K562 (cell line): Measurements from ENCODE around the gene CCDC88A. TPM values are rescaled to one million over a fixed set of nuclear protein-coding genes. Genes with fewer than 3 reads are reported as not detected.
A peak's percentile ranks its signal among the peaks of the same experiment; 100 is the strongest.

ENCODE experiments used
- ATAC-seq: fragments of 200-7000 bp; cut with Tn5 transposase; 3 replicates; pipeline ENCODE4 v1.9.1; 2020; ENCODE audit warnings: moderate library complexity
- BruUV-seq: library from RNA; stranded (reverse); fragments of 400-500 nt; replicated peaks from 2 replicates; lab custom pipeline; 2021; lab: Mats Ljungman, UMichigan
- CTCF ChIA-PET: fragments of 300-600 bp; formaldehyde crosslinking; extraction: SDS; loops from one replicate; lab custom pipeline; 2021; ENCODE audit warnings: low intra/inter-chr PET ratio; lab: Yijun Ruan, JAX
- POLR2A ChIA-PET: fragments of 300-600, 350-650 bp; sonication (Branson Sonifier 250); formaldehyde crosslinking; extraction: SDS; loops from one replicate; lab custom pipeline; 2021; ENCODE audit warnings: antibody characterized with exemption, inconsistent platforms; lab: Yijun Ruan, JAX
- DNase-seq, 4 experiments: peaks; one replicate each; pipeline versions ENCODE4 v3.0.0 to v3.0.0-alpha.2; 2011 to 2018; ENCODE audit warnings: low spot score in 3 of 4, mixed read lengths in 3 of 4; ENCODE audit errors: extremely low read depth in 1 of 4
- FAIRE-seq: peaks from 2 replicates; lab custom pipeline; 2011; peaks lifted over from hg19 to GRCh38; lab: Jason Lieb, UNC
- H2AFZ ChIP-seq: 2 replicates; pipeline ENCODE4 v1.6.0; 2011; ENCODE audit warnings: low read depth, low read length, control low read depth, inconsistent platforms
- H3K27ac ChIP-seq: fragments of 200-600 bp; 3 replicates; pipeline ENCODE4 v1.8.0; 2011; ENCODE audit warnings: low read depth, mild to moderate bottlenecking, control low read depth, inconsistent platforms, low read length, moderate library complexity, mixed read lengths; ENCODE audit errors: extremely low read depth
- H3K27me3 ChIP-seq, 2 experiments: fragments of 300-600 bp in 1 of 2; 2 replicates in 1 of 2; 3 replicates in 1 of 2; pipeline versions ENCODE4 v1.6.0 to v1.8.0; 2011; ENCODE audit warnings: inconsistent platforms in 2 of 2, low read length in 2 of 2, mild to moderate bottlenecking in 1 of 2, mixed read lengths in 1 of 2, moderate library complexity in 1 of 2; ENCODE audit not compliant: control insufficient read depth in 2 of 2, insufficient read depth in 2 of 2
- H3K36me3 ChIP-seq: fragments of 300-600 bp; 3 replicates; pipeline ENCODE4 v1.8.0; 2011; ENCODE audit warnings: mild to moderate bottlenecking, low read length, inconsistent platforms; ENCODE audit not compliant: control insufficient read depth, insufficient read depth
- H3K4me1 ChIP-seq, 2 experiments: fragments of 200-600 bp in 1 of 2; replicated peaks in 1 of 2; 2 replicates in 1 of 2; 3 replicates in 1 of 2; pipeline versions ENCODE4 v1.5.1 to v1.8.0; 2011; ENCODE audit warnings: inconsistent platforms in 2 of 2, low read length in 2 of 2, mild to moderate bottlenecking in 1 of 2, mixed read lengths in 1 of 2, moderate library complexity in 1 of 2; ENCODE audit not compliant: control insufficient read depth in 2 of 2, insufficient read depth in 2 of 2
- H3K4me2 ChIP-seq: 2 replicates; pipeline ENCODE4 v1.6.1; 2011; ENCODE audit warnings: low read length, control low read depth, inconsistent platforms, mixed read lengths; ENCODE audit not compliant: insufficient read depth
- H3K4me3 ChIP-seq: fragments of 200-600 bp; sonication (generic), shearing (Covaris generic); 2 replicates; pipeline ENCODE4 v1.5.1; 2016; ENCODE audit warnings: control low read depth, inconsistent platforms
- H3K79me2 ChIP-seq: fragments of 200-600 bp; 3 replicates; pipeline ENCODE4 v1.8.0; 2011; ENCODE audit warnings: low read length, inconsistent platforms; ENCODE audit not compliant: control insufficient read depth, insufficient read depth
- H3K9ac ChIP-seq, 2 experiments: 2 replicates each; pipeline versions ENCODE4 v1.6.0 to v1.6.1; 2011; ENCODE audit warnings: low read depth in 2 of 2, low read length in 2 of 2, control low read depth in 1 of 2, inconsistent platforms in 1 of 2, mild to moderate bottlenecking in 1 of 2, mixed read lengths in 1 of 2; ENCODE audit not compliant: insufficient read depth in 1 of 2
- H3K9me1 ChIP-seq: one replicate; pipeline ENCODE4 v1.6.0; 2011; ENCODE audit warnings: inconsistent platforms, mild to moderate bottlenecking, low read length, moderate library complexity; ENCODE audit not compliant: control insufficient read depth, insufficient read depth
- H3K9me3 ChIP-seq: replicated peaks from 2 replicates; pipeline ENCODE4 v1.5.1; 2011; ENCODE audit warnings: low read depth, low read length, inconsistent platforms; ENCODE audit not compliant: control insufficient read depth, insufficient read depth
- H4K20me1 ChIP-seq: replicated peaks from 2 replicates; pipeline ENCODE4 v1.6.1; 2011; ENCODE audit warnings: low read length, inconsistent platforms, mixed read lengths; ENCODE audit not compliant: control insufficient read depth, insufficient read depth
- CBFA2T2 ChIP-seq: fragments of 450-650 bp; conservative IDR thresholded peaks from 2 replicates; pipeline ENCODE4 v1.6.1; 2017; ENCODE audit warnings: mild to moderate bottlenecking
- CHD4 ChIP-seq: fragments of 200-600 bp; sonication (generic); IDR thresholded peaks from 3 replicates; pipeline ENCODE4 v1.6.1; 2012; ENCODE audit warnings: low read depth, mild to moderate bottlenecking, mixed read lengths, low read length, inconsistent platforms; ENCODE audit not compliant: insufficient read depth, insufficient replicate concordance, poor library complexity, severe bottlenecking
- ETV5 ChIP-seq: sonication (generic); formaldehyde crosslinking; IDR thresholded peaks from 2 replicates; pipeline ENCODE4 v1.4.0; 2020; ENCODE audit warnings: low read depth, mild to moderate bottlenecking, missing genetic modification reagents
- MAFK ChIP-seq: IDR thresholded peaks from 2 replicates; pipeline ENCODE4 v1.6.1; 2011; ENCODE audit warnings: low read length, improper control_type of control experiment
- ZNF589 ChIP-seq: fragments of 200-800 bp; sonication (Bioruptor generic); IDR thresholded peaks from 2 replicates; pipeline ENCODE4 v1.6.1; 2016; ENCODE audit warnings: low read depth, missing genetic modification characterization, missing compliant biosample characterization
- ZNF668 ChIP-seq: fragments of 250-450 bp; sonication (Bioruptor Pico); IDR thresholded peaks from 2 replicates; pipeline ENCODE4 v1.8.0; 2022; ENCODE audit warnings: mild to moderate bottlenecking, inconsistent platforms
- WGBS: fragments of 100-300 bp; shearing (Covaris generic); methylation state at CpG from one replicate; pipeline ENCODE4 v1.1.6; 2016; ENCODE audit warnings: low coverage, mixed read lengths; ENCODE audit not compliant: insufficient coverage; ENCODE audit errors: missing lambda C conversion rate; 5-methylcytosine and 5-hydroxymethylcytosine counted together
- in situ Hi-C: fragments of 300-500 bp; cut with MboI; formaldehyde crosslinking; loops from 4 replicates; pipeline ENCODE4 v1.15.0; 2018; ENCODE audit warnings: inconsistent platforms, mixed read lengths
- intact Hi-C: fragments of 100-400 bp; cut with micrococcal nuclease; formaldehyde crosslinking; loops from 2 replicates; pipeline ENCODE4 v1.14.2; 2022
- polyA plus RNA-seq, 8 experiments: library from polyadenylated mRNA; depleted of rRNA in 4 of 8; stranded (reverse) in 5 of 8; unstranded in 3 of 8; fragments of >200 nt; fragmentation: Nextera tagmentation in 2 of 8; fragmentation: Illumina TruSeq in 1 of 8; extraction: Ambion mirVana in 2 of 8; extraction: Trizol in 1 of 8; gene quantifications; 2 replicates each; pipeline versions ENCODE4 v1.2.1 to v1.2.3, GENCODE V29; 2011 to 2014; ENCODE audit warnings: inconsistent platforms in 1 of 8, missing spikeins in 1 of 8
- total RNA-seq, 7 experiments: library from RNA; depleted of rRNA in 6 of 7; stranded (reverse); fragments of >200 nt in 6 of 7; fragmentation: Illumina TruSeq in 2 of 7; extraction: Trizol in 2 of 7; gene quantifications; 2 replicates each; pipeline versions ENCODE4 v1.2.1 to v1.2.3, GENCODE V29; 2011 to 2021; ENCODE audit warnings: low replicate concordance in 1 of 7
- TF ChIP-seq, protein P1 (sequence below), 2 experiments: fragments of 450-650 bp; formaldehyde crosslinking in 1 of 2; IDR thresholded peaks; 2 replicates each; pipeline versions ENCODE4 v1.4.0 to v1.6.1; 2014 to 2020; ENCODE audit warnings: mild to moderate bottlenecking in 2 of 2, borderline replicate concordance in 1 of 2, low read depth in 1 of 2
- TF ChIP-seq, protein P2 (sequence below), 2 experiments: fragments of 450-650 bp; IDR thresholded peaks; 2 replicates each; pipeline ENCODE4 v1.6.1; 2016
- TF ChIP-seq, protein P3 (sequence below): fragments of 450-650 bp; conservative IDR thresholded peaks from 2 replicates; pipeline ENCODE4 v1.6.1; 2016; ENCODE audit warnings: missing genetic modification characterization, low read depth, mild to moderate bottlenecking, missing compliant biosample characterization, moderate library complexity

The CCDC88A gene
- total and polyA plus RNA-seq, 9 of the 15 experiments (the other 6 are each of a cell fraction or from before 2014, with no cell fraction given), result 29.3 to 102 (median 55.6) TPM

GRCh38 chr2:55408098-55408882, 11.4 kb downstream of the CCDC88A start:
- in situ Hi-C loops, result no loop called here
- no peaks in the 10 kb centered on the region for H3K9me1 ChIP-seq
- ATAC-seq (no peak), DNase-seq (no peak), FAIRE-seq (no peak)
- ChIA-PET POLR2A (interaction anchor here (0.6 to 1.5 kb wide), 3 partner anchors 11 to 561 kb away, joined by 3 to 8 read pairs (median 3); no protein-coding TSS in a partner anchor), CTCF (no interaction called here)
- no peaks in the 10 kb centered on the region for H3K9me3 ChIP-seq
- H2AFZ ChIP-seq, result no peak overlapping the region
- no peak overlapping the region for H3K4me2 ChIP-seq
- peaks cover 70% of the 10 kb centered on the region for H3K79me2 ChIP-seq
- H3K27me3 ChIP-seq, result no peaks in the 10 kb centered on the region
- no peaks in the 10 kb centered on the region for H4K20me1 ChIP-seq
- peaks cover 56% of the 10 kb centered on the region for H3K36me3 ChIP-seq
- no peak overlapping the region for H3K4me3 ChIP-seq
- intact Hi-C loops, result no loop called here
- H3K27ac ChIP-seq, result no peak overlapping the region
- 68% methylated on average over 5 of the region's 5 CpGs for WGBS
- no peak overlapping the region for H3K9ac ChIP-seq
- peaks cover 0 to 2% of the 10 kb centered on the region in 2 experiments; a peak in 1 of 5 replicates for H3K4me1 ChIP-seq
- no TSS peak for BruUV-seq
- TF ChIP-seq, protein P1, sequence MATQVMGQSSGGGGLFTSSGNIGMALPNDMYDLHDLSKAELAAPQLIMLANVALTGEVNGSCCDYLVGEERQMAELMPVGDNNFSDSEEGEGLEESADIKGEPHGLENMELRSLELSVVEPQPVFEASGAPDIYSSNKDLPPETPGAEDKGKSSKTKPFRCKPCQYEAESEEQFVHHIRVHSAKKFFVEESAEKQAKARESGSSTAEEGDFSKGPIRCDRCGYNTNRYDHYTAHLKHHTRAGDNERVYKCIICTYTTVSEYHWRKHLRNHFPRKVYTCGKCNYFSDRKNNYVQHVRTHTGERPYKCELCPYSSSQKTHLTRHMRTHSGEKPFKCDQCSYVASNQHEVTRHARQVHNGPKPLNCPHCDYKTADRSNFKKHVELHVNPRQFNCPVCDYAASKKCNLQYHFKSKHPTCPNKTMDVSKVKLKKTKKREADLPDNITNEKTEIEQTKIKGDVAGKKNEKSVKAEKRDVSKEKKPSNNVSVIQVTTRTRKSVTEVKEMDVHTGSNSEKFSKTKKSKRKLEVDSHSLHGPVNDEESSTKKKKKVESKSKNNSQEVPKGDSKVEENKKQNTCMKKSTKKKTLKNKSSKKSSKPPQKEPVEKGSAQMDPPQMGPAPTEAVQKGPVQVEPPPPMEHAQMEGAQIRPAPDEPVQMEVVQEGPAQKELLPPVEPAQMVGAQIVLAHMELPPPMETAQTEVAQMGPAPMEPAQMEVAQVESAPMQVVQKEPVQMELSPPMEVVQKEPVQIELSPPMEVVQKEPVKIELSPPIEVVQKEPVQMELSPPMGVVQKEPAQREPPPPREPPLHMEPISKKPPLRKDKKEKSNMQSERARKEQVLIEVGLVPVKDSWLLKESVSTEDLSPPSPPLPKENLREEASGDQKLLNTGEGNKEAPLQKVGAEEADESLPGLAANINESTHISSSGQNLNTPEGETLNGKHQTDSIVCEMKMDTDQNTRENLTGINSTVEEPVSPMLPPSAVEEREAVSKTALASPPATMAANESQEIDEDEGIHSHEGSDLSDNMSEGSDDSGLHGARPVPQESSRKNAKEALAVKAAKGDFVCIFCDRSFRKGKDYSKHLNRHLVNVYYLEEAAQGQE (IDR thresholded peaks at IDR 0.05; ENCODE audit: borderline replicate concordance), result no peak
- TF ChIP-seq, protein P1 (CRISPR knock-in tag; IDR thresholded peaks at IDR 0.05; ENCODE audit: low read depth), result no peak
- TF ChIP-seq ZNF668 (0 out of 2 replicates have a peak, but pooled peaks have one; percentile 40), ETV5 (CRISPR knock-in tag) (no peak), ZNF589 (no peak), CBFA2T2 (no peak), CHD4 (no peak), MAFK (no peak)
- TF ChIP-seq, protein P2, sequence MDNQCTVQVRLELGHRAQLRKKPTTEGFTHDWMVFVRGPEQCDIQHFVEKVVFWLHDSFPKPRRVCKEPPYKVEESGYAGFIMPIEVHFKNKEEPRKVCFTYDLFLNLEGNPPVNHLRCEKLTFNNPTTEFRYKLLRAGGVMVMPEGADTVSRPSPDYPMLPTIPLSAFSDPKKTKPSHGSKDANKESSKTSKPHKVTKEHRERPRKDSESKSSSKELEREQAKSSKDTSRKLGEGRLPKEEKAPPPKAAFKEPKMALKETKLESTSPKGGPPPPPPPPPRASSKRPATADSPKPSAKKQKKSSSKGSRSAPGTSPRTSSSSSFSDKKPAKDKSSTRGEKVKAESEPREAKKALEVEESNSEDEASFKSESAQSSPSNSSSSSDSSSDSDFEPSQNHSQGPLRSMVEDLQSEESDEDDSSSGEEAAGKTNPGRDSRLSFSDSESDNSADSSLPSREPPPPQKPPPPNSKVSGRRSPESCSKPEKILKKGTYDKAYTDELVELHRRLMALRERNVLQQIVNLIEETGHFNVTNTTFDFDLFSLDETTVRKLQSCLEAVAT (IDR thresholded peaks at IDR 0.05), result no peak
- TF ChIP-seq, protein P3, sequence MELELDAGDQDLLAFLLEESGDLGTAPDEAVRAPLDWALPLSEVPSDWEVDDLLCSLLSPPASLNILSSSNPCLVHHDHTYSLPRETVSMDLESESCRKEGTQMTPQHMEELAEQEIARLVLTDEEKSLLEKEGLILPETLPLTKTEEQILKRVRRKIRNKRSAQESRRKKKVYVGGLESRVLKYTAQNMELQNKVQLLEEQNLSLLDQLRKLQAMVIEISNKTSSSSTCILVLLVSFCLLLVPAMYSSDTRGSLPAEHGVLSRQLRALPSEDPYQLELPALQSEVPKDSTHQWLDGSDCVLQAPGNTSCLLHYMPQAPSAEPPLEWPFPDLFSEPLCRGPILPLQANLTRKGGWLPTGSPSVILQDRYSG (tag), result 0 out of 2 replicates have a peak, but pooled peaks have one; percentile 48
